ENCODE data around the gene SETD4. TPM values are rescaled to one million over a fixed set of nuclear protein-coding genes. Genes with fewer than 3 reads are reported as not detected.
"Not testable (repeated sequence)": the region's sequence is repeated elsewhere in the genome, so short reads cannot be mapped to it uniquely, and the experiment has no call there.

SETD4 gene
- total RNA-seq, 6 experiments from 2014 or later, result 7.6 to 10.1 (median 8.7) TPM

DNA sequence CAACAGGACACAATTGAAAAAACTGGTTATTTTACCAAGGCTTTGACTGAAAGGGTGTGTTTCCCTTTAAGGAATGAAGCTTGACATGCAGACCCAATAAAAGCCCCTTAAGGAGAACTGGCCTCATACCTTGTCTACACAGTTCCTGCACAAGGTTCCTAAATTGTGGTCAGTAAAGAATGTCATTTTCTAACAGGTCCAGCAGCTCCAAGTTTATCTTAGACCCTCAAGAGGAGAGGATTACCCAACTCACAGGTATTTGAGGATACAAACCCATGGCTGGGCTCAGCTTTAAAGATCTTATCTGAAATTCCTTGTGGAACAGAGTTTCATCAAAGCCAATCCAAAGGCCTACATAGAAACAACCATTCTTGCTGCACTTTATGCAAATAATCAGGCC, 43.1 kb upstream of the SETD4 start:
- Mint-ChIP-seq H3K36me3 (ENCODE audit: low read depth) (no peaks in the 10 kb centered on the region), H3K9me3 (no peaks in the 10 kb centered on the region; the same call in 1 of the 2 replicates), H3K27me3 (ENCODE audit: insufficient read depth) (peaks cover 26% of the 10 kb centered on the region), H3K4me1 (ENCODE audit: low read depth) (peaks cover 24% of the 10 kb centered on the region; the same call in 1 of the 2 replicates), H3K4me3 (no peak overlapping the region), H3K27ac (no peak overlapping the region)
- TF ChIP-seq, protein P1, sequence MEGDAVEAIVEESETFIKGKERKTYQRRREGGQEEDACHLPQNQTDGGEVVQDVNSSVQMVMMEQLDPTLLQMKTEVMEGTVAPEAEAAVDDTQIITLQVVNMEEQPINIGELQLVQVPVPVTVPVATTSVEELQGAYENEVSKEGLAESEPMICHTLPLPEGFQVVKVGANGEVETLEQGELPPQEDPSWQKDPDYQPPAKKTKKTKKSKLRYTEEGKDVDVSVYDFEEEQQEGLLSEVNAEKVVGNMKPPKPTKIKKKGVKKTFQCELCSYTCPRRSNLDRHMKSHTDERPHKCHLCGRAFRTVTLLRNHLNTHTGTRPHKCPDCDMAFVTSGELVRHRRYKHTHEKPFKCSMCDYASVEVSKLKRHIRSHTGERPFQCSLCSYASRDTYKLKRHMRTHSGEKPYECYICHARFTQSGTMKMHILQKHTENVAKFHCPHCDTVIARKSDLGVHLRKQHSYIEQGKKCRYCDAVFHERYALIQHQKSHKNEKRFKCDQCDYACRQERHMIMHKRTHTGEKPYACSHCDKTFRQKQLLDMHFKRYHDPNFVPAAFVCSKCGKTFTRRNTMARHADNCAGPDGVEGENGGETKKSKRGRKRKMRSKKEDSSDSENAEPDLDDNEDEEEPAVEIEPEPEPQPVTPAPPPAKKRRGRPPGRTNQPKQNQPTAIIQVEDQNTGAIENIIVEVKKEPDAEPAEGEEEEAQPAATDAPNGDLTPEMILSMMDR (IDR thresholded peaks at IDR 0.05), result no peak
- no peak for DNase-seq

DNA sequence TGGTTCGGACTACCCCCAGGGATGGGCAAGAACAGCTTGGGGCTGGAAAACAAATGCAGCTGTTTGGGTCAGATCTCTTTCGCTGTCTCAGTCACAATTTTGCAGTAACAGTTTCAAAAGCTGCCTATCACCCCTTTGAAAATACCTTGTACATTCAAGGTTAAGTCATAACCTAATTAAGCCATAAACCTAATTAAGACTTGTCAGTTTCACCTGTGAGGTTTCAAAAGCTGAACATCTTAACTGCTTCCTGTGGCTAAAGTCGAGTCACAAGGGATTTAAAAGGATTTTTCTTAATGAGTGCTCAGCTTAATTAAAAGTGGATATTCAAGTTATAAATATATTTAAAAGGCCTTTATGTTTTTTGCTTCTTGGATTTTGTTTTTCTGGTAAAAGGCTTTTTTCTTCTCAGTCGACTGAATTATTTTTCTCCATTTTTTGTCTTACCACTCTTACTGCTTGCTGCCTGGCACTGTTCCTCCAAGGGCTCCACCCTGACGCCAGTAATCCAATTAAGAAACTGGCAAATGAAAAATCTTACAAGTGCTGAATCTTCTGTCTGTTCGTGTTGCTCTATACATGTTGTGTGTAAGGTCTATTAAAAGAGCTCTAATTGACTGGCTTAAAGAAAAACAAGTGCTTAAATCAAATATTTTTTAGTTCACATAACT, 40.8 kb upstream of the SETD4 start:
- Mint-ChIP-seq H3K27ac (no peak overlapping the region), H3K36me3 (ENCODE audit: low read depth) (no peaks in the 10 kb centered on the region), H3K9me3 (no peaks in the 10 kb centered on the region), H3K4me3 (no peak overlapping the region), H3K27me3 (ENCODE audit: insufficient read depth) (peaks cover 30% of the 10 kb centered on the region), H3K4me1 (ENCODE audit: low read depth) (peaks cover 42% of the 10 kb centered on the region)
- DNase-seq, result no peak
- TF ChIP-seq, protein P1 (IDR thresholded peaks at IDR 0.05), result no peak

DNA sequence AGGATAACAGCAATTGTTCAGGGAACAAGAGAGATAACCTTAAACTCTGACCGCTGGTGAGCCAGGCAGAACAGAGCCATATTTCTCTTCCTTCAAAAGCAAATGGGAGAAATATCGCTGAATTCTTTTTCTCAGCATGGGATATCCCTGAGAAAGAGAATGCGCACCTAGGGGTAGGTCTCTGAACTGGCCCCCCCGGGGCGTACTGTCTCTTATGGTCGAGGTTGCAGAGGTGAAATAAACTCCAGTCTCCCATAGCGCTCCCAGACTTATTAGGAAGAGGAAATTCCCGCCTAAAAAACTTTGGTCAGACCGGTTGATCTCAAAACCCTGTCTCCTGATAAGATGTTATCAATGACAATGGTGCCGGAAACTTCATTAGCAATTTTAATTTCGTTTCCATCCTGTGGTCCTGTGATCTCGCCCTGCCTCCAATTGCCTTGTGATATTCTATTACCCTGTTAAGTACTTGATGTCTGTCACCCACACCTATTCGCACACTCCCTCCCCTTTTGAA, 39.4 kb upstream of the SETD4 start:
- peaks cover 30% of the 10 kb centered on the region for H3K27me3 Mint-ChIP-seq (ENCODE audit: insufficient read depth)
- not testable (repeated sequence) for H3K4me3 Mint-ChIP-seq; DNase-seq; H3K27ac Mint-ChIP-seq; H3K9me3 Mint-ChIP-seq; H3K36me3 Mint-ChIP-seq (ENCODE audit: low read depth)
- peaks cover 34% of the 10 kb centered on the region for H3K4me1 Mint-ChIP-seq (ENCODE audit: low read depth)

DNA sequence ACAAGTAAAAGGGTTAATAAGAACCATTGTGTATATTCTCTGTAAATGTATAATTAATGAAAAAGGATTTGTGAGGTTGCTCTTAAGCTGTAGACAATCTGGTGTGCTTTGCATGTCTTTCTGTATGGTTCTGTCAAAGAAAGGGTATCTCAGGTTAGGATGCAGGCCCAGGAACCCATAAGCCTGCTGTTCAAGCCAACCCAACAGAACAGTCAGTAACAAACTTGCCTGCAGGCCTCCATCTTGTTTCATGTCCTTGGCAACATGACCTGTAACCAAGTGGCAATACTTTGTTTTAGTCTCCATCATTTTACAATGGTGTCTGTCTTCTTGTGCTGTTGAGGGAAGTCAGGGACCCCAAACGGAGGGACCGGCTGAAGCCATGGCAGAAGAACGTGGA, 38.7 kb upstream of the SETD4 start:
- Mint-ChIP-seq H3K27me3 (ENCODE audit: insufficient read depth) (peaks cover 27% of the 10 kb centered on the region), H3K27ac (no peak overlapping the region), H3K4me3 (no peak overlapping the region), H3K36me3 (ENCODE audit: low read depth) (no peaks in the 10 kb centered on the region), H3K4me1 (ENCODE audit: low read depth) (peaks cover 27% of the 10 kb centered on the region), H3K9me3 (no peaks in the 10 kb centered on the region; the same call in 1 of the 2 replicates)
- no peak for DNase-seq
- TF ChIP-seq, protein P1 (IDR thresholded peaks at IDR 0.05), result no peak

DNA sequence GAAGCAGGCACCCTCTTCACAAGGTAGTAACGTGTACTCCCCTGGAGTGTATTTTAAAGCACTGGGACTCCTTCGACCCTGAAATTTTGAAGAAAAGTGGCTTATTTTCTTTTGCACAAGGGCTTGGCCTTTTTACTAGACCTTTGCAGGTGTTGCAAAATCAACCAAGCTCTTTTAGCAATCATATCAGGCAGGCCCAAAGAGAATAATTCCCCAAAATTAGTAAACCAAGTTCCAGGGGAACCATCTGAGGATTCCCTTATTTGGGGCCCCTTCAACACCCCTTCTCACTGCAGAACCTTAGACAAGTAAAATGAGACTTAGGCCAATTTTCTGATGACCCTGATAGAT, 37.8 kb upstream of the SETD4 start:
- Mint-ChIP-seq H3K36me3 (ENCODE audit: low read depth) (peaks cover 8% of the 10 kb centered on the region), H3K9me3 (peaks cover 8% of the 10 kb centered on the region), H3K4me1 (ENCODE audit: low read depth) (peaks cover 18% of the 10 kb centered on the region), H3K27me3 (ENCODE audit: insufficient read depth) (peaks cover 27% of the 10 kb centered on the region), H3K27ac (no peak overlapping the region), H3K4me3 (no peak overlapping the region)
- no peak for DNase-seq
- TF ChIP-seq, protein P1 (IDR thresholded peaks at IDR 0.05), result no peak

DNA sequence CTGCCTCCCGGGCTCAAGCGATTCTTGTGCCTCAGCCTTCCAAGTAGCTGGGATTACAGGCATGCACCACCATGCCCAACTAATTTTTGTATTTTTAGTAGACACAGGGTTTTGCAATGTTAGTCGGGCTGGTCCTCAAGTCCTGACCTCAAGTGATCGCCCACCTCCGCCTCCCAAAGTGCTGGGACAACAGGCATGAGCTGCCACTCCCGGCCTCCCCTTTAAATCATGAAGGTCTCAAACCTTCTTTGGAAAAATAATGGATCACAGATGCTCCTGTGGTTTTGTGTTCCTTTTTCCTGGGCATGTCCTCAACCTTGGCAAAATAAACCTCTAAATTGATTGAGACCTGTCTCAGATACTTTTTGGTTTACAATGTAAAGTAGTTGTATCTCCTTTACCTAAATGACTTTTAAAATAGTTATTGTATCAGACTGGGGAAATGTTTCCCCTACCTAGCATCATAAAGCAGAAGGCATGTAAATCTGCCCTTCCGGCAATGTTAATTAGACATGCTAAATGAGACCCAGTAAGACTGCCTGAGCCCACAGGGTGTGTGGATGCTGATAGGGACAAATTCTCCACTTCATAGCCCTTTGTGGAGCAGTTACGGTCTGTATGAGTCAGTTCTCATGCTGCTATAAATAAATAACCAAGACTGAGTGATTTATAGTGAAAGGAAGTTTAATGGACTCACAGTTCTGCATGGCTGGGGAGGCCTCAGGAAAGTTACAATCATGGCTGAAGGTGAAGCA, 37.3 kb upstream of the SETD4 start:
- Mint-ChIP-seq H3K9me3 (peaks cover 8% of the 10 kb centered on the region), H3K4me1 (ENCODE audit: low read depth) (peaks cover 24% of the 10 kb centered on the region), H3K4me3 (no peak overlapping the region), H3K27me3 (ENCODE audit: insufficient read depth) (peaks cover 27% of the 10 kb centered on the region), H3K36me3 (ENCODE audit: low read depth) (peaks cover 8% of the 10 kb centered on the region), H3K27ac (peak overlapping the region; percentile 5; the same call in 1 of the 2 replicates)
- TF ChIP-seq, protein P1 (IDR thresholded peaks at IDR 0.05), result no peak
- peak; percentile 25 for DNase-seq

Measured in HFFc6 (cell line).